HG02588 (cell line): ENCODE data around the gene FBXW8.

ENCODE experiments used
- ATAC-seq: cut with Tn5 transposase; IDR thresholded peaks from one replicate; pipeline ENCODE4 v1.9.1; 2021; ENCODE audit warnings: mild to moderate bottlenecking, moderate library complexity; ENCODE audit not compliant: unreplicated experiment

Gene FBXW8

GRCh38 chr12:116990971-116991966, 80.5 kb downstream of the FBXW8 start:
- no peak for ATAC-seq

- no peak for ATAC-seq
Observed at GRCh38 chr12:116996093-116996492, 85.3 kb downstream of the FBXW8 start.

- ATAC-seq = no peak
Observed at GRCh38 chr12:116996621-116997020, 85.9 kb downstream of the FBXW8 start.

GRCh38 chr12:116999066-116999465, 88.3 kb downstream of the FBXW8 start:
- no peak for ATAC-seq

- ATAC-seq = no peak
Observed at GRCh38 chr12:117000316-117000715, 89.6 kb downstream of the FBXW8 start.

- ATAC-seq = no peak
Observed at GRCh38 chr12:117002051-117002817, 91.5 kb downstream of the FBXW8 start.

GRCh38 chr12:117003883-117004404, 93.2 kb downstream of the FBXW8 start:
- no peak for ATAC-seq

GRCh38 chr12:117005417-117006046, 94.8 kb downstream of the FBXW8 start:
- no peak for ATAC-seq

- no peak for ATAC-seq
Observed at GRCh38 chr12:117006333-117006732, 95.6 kb downstream of the FBXW8 start.

GRCh38 chr12:117007577-117007976, 96.8 kb downstream of the FBXW8 start:
- no peak for ATAC-seq

- ATAC-seq = no peak
Observed at GRCh38 chr12:117009759-117010158, 99.0 kb downstream of the FBXW8 start.

GRCh38 chr12:117010693-117011451, 100.1 kb downstream of the FBXW8 start:
- ATAC-seq = no peak

GRCh38 chr12:117011988-117012805, 101.4 kb downstream of the FBXW8 start:
- no peak for ATAC-seq

- ATAC-seq = no peak
Observed at GRCh38 chr12:117013726-117014125, 103.0 kb downstream of the FBXW8 start.

GRCh38 chr12:117014342-117014887, 103.7 kb downstream of the FBXW8 start:
- ATAC-seq = no peak

- ATAC-seq = no peak
Observed at GRCh38 chr12:117015811-117016210, 105.1 kb downstream of the FBXW8 start.

- no peak for ATAC-seq
Observed at GRCh38 chr12:117017807-117018206, 107.1 kb downstream of the FBXW8 start.

- ATAC-seq = no peak
Observed at GRCh38 chr12:117018276-117018675, 107.5 kb downstream of the FBXW8 start.

- ATAC-seq = no peak
Observed at GRCh38 chr12:117018685-117019084, 107.9 kb downstream of the FBXW8 start.
